MM.1S (cell line): ENCODE results near the gene OR6B3.

Source experiments
- DNase-seq: peaks from one replicate; pipeline ENCODE4 v3.0.0-alpha.2; 2015
- H2AFZ ChIP-seq: fragments of 300-600 bp; sonication (generic); 2 replicates; pipeline ENCODE4 v1.6.0; 2016; ENCODE audit warnings: antibody characterized with exemption, low read length
- H3F3A ChIP-seq: fragments of 300-600 bp; sonication (generic); 2 replicates; pipeline ENCODE4 v1.6.1; 2016; ENCODE audit warnings: mild to moderate bottlenecking, antibody characterized with exemption, low read length, moderate library complexity, mixed read lengths; ENCODE audit not compliant: insufficient read depth
- H3K27ac ChIP-seq: fragments of 300-600 bp; sonication (generic); 2 replicates; pipeline ENCODE4 v1.5.1; 2016; ENCODE audit warnings: mild to moderate bottlenecking, low read length
- H3K27me3 ChIP-seq: fragments of 300-600 bp; sonication (generic); replicated peaks from 2 replicates; pipeline ENCODE4 v1.6.0; 2016; ENCODE audit warnings: low read length; ENCODE audit not compliant: insufficient read depth
- H3K36me3 ChIP-seq: fragments of 300-600 bp; sonication (generic); replicated peaks from 2 replicates; pipeline ENCODE4 v1.6.1; 2016; ENCODE audit warnings: mild to moderate bottlenecking, low read length, mixed read lengths; ENCODE audit not compliant: insufficient read depth
- H3K4me1 ChIP-seq: fragments of 300-600 bp; sonication (generic); 2 replicates; pipeline ENCODE4 v1.6.1; 2016; ENCODE audit warnings: low read length, mixed read lengths
- H3K4me2 ChIP-seq: fragments of 300-600 bp; sonication (generic); 2 replicates; pipeline ENCODE4 v1.6.0; 2016; ENCODE audit warnings: low read depth, low read length
- H3K4me3 ChIP-seq: fragments of 300-600 bp; sonication (generic); 2 replicates; pipeline ENCODE4 v1.5.1; 2016; ENCODE audit warnings: low read length, mixed read lengths
- H3K79me2 ChIP-seq: fragments of 300-600 bp; sonication (generic); 2 replicates; pipeline ENCODE4 v1.6.1; 2016; ENCODE audit warnings: mixed run types, low read length, mixed read lengths
- H3K9ac ChIP-seq: fragments of 300-600 bp; sonication (generic); 2 replicates; pipeline ENCODE4 v1.6.1; 2016; ENCODE audit warnings: low read length, mixed read lengths
- H3K9me2 ChIP-seq: fragments of 300-600 bp; sonication (generic); replicated peaks from 2 replicates; pipeline ENCODE4 v1.6.1; 2016; ENCODE audit warnings: mild to moderate bottlenecking, low read length, mixed read lengths; ENCODE audit not compliant: insufficient read depth
- H3K9me3 ChIP-seq: fragments of 300-600 bp; sonication (generic); replicated peaks from 2 replicates; pipeline ENCODE4 v1.6.1; 2016; ENCODE audit warnings: mild to moderate bottlenecking, low read length, mixed read lengths; ENCODE audit not compliant: insufficient read depth
- H4K20me1 ChIP-seq: fragments of 300-600 bp; sonication (generic); 2 replicates; pipeline ENCODE4 v1.6.1; 2016; ENCODE audit warnings: mild to moderate bottlenecking, low read length, moderate library complexity, mixed read lengths; ENCODE audit not compliant: insufficient read depth
- CTCF ChIP-seq: fragments of 300-600 bp; sonication (generic); IDR thresholded peaks from 2 replicates; pipeline ENCODE4 v1.5.1; 2016; ENCODE audit warnings: antibody characterized with exemption, low read length, mixed read lengths
- EZH2 ChIP-seq: fragments of 300-600 bp; sonication (generic); optimal IDR thresholded peaks from 2 replicates; pipeline ENCODE3; 2017; ENCODE audit warnings: low read depth, mild to moderate bottlenecking, antibody characterized with exemption, low read length, mixed read lengths
- EZH2phosphoT487 ChIP-seq: fragments of 300-600 bp; sonication (generic); IDR thresholded peaks from 2 replicates; pipeline ENCODE4 v1.6.1; 2018; ENCODE audit warnings: antibody characterized with exemption, low read length

The OR6B3 gene

GRCh38 chr2:240000671-240001070 is 52.6 kb downstream of the OR6B3 start:
- Histone ChIP-seq H3K36me3 (no peaks in the 10 kb centered on the region; the same call in none of the 2 replicates), H3K27ac (no peak overlapping the region)

GRCh38 chr2:239997686-239998409 is 55.5 kb downstream of the OR6B3 start:
- no peaks in the 10 kb centered on the region for H3K27me3 ChIP-seq
- H3K36me3 ChIP-seq: no peaks in the 10 kb centered on the region; the same call in none of the 2 replicates

More at GRCh38 chr2:240000671-240001070, 52.6 kb downstream of the OR6B3 start:
- DNase-seq: no peak
- no peaks in the 10 kb centered on the region for H3K27me3 ChIP-seq
- no peaks in the 10 kb centered on the region for H3K9me3 ChIP-seq
- H3K79me2 ChIP-seq: no peaks in the 10 kb centered on the region
- H3K4me1 ChIP-seq: no peaks in the 10 kb centered on the region
- H3F3A ChIP-seq: no peaks in the 10 kb centered on the region
- no peaks in the 10 kb centered on the region for H4K20me1 ChIP-seq
- H3K4me2 ChIP-seq: no peak overlapping the region
- H2AFZ ChIP-seq: no peak overlapping the region
- TF ChIP-seq EZH2: no peak
- H3K9ac ChIP-seq: no peak overlapping the region
- no peak overlapping the region for H3K4me3 ChIP-seq
- no peaks in the 10 kb centered on the region for H3K9me2 ChIP-seq

More at GRCh38 chr2:239997686-239998409, 55.5 kb downstream of the OR6B3 start:
- Histone ChIP-seq H3K79me2 (no peaks in the 10 kb centered on the region), H3K9me3 (no peaks in the 10 kb centered on the region), H3K9me2 (no peaks in the 10 kb centered on the region), H3K4me3 (no peak overlapping the region), H3F3A (no peaks in the 10 kb centered on the region), H3K4me1 (peaks cover 4% of the 10 kb centered on the region; the same call in 1 of the 2 replicates), H4K20me1 (no peaks in the 10 kb centered on the region), H3K27ac (no peak overlapping the region), H3K9ac (no peak overlapping the region), H2AFZ (no peak overlapping the region), H3K4me2 (no peak overlapping the region)
- DNase-seq: no peak
- TF ChIP-seq CTCF (no peak), EZH2 (no peak), EZH2phosphoT487 (no peak)
